Colon (tissue), 2 donors: ENCODE data around the gene PHACTR1.
"Not testable (repeated sequence)": the region's sequence is repeated elsewhere in the genome, so short reads cannot be mapped to it uniquely, and the experiment has no call there.

Experiments used
- FAIRE-seq: peaks from 2 replicates; lab custom pipeline; 2012; peaks lifted over from hg19 to GRCh38; lab: Jason Lieb, UNC
- donor health status: control.
- donor health status: control.

PHACTR1 gene

GRCh38 chr6:13241364-13241763 lies 524.8 kb downstream of the PHACTR1 start:
- no peak for FAIRE-seq

- FAIRE-seq, result no peak
Observed at GRCh38 chr6:13242178-13242577, 525.6 kb downstream of the PHACTR1 start.

GRCh38 chr6:13242590-13242989 lies 526.0 kb downstream of the PHACTR1 start:
- no peak for FAIRE-seq

- FAIRE-seq, result no peak
Observed at GRCh38 chr6:13243033-13243432, 526.5 kb downstream of the PHACTR1 start.

GRCh38 chr6:13243745-13244144 lies 527.2 kb downstream of the PHACTR1 start:
- not testable (repeated sequence) for FAIRE-seq

- no peak for FAIRE-seq
Observed at GRCh38 chr6:13247627-13248026, 531.1 kb downstream of the PHACTR1 start.

- FAIRE-seq, result no peak
Observed at GRCh38 chr6:13248053-13248452, 531.5 kb downstream of the PHACTR1 start.

- FAIRE-seq, result no peak
Observed at GRCh38 chr6:13248584-13248985, 532.0 kb downstream of the PHACTR1 start.

- FAIRE-seq, result no peak
Observed at GRCh38 chr6:13248994-13249393, 532.4 kb downstream of the PHACTR1 start.

- no peak for FAIRE-seq
Observed at GRCh38 chr6:13249817-13250216, 533.2 kb downstream of the PHACTR1 start.

GRCh38 chr6:13250703-13251102 lies 534.1 kb downstream of the PHACTR1 start:
- FAIRE-seq, result no peak

- FAIRE-seq, result no peak
Observed at GRCh38 chr6:13251242-13251641, 534.7 kb downstream of the PHACTR1 start.

- FAIRE-seq, result no peak
Observed at GRCh38 chr6:13252790-13253189, 536.2 kb downstream of the PHACTR1 start.

GRCh38 chr6:13253272-13253671 lies 536.7 kb downstream of the PHACTR1 start:
- FAIRE-seq, result no peak

- no peak for FAIRE-seq
Observed at GRCh38 chr6:13256266-13257001, 539.9 kb downstream of the PHACTR1 start.

GRCh38 chr6:13259393-13259792 lies 542.8 kb downstream of the PHACTR1 start:
- FAIRE-seq, result no peak

GRCh38 chr6:13260101-13260598 lies 543.6 kb downstream of the PHACTR1 start:
- FAIRE-seq, result no peak

GRCh38 chr6:13260831-13261230 lies 544.3 kb downstream of the PHACTR1 start:
- FAIRE-seq, result no peak

GRCh38 chr6:13261464-13261994 lies 545.0 kb downstream of the PHACTR1 start:
- FAIRE-seq, result no peak

- FAIRE-seq, result no peak
Observed at GRCh38 chr6:13262302-13263230, 546.0 kb downstream of the PHACTR1 start.

- FAIRE-seq, result no peak
Observed at GRCh38 chr6:13263669-13264068, 547.1 kb downstream of the PHACTR1 start.

GRCh38 chr6:13267142-13267651 lies 550.6 kb downstream of the PHACTR1 start:
- no peak for FAIRE-seq
